HCT116 (cell line): ENCODE measurements around the gene ZNF775. TPM values are rescaled to one million over a fixed set of nuclear protein-coding genes. Genes with fewer than 3 reads are reported as not detected.

Experiments
- ATAC-seq: fragments of 200-7000 bp; cut with Tn5 transposase; 2 replicates; pipeline ENCODE4 v1.9.1; 2020; ENCODE audit warnings: mild to moderate bottlenecking, moderate library complexity
- BruUV-seq: library from RNA; stranded (reverse); fragments of 400-500 nt; replicated peaks from 2 replicates; lab custom pipeline; 2021; lab: Mats Ljungman, UMichigan
- CTCF ChIA-PET: fragments of 300-600 bp; sonication (Branson Sonifier 250); formaldehyde crosslinking; loops from one replicate; lab custom pipeline; 2021; ENCODE audit warnings: antibody characterized with exemption; lab: Charles Lee
- POLR2A ChIA-PET: fragments of 300-600, 350-600 bp; sonication (Branson Sonifier 250); formaldehyde crosslinking; loops from one replicate; lab custom pipeline; 2021; ENCODE audit warnings: antibody characterized with exemption; lab: Charles Lee
- RAD21 ChIA-PET, 2 experiments: fragments of 300-600 bp; sonication (Branson Sonifier 250); formaldehyde crosslinking; loops; one replicate each; lab custom pipeline; 2023; ENCODE audit warnings: low total read pairs in 2 of 2; ENCODE audit not compliant: uncharacterized antibody in 2 of 2, unreplicated experiment in 2 of 2, low non-redundant PET in 1 of 2; lab: Charles Lee
- DNase-seq: peaks from one replicate; pipeline ENCODE4 v3.0.0-alpha.2; 2010; ENCODE audit warnings: low read depth, low spot score
- H2AFZ ChIP-seq: fragments of 200-600 bp; shearing (Covaris generic), sonication (generic); 2 replicates; pipeline ENCODE4 v1.6.1; 2017; ENCODE audit warnings: low read depth, mixed run types, mixed read lengths, antibody characterized with exemption, low read length; ENCODE audit not compliant: poor library complexity, severe bottlenecking
- H3K27ac ChIP-seq: 2 replicates; pipeline ENCODE4 v1.5.1; 2012; ENCODE audit warnings: low read depth, low read length
- H3K27me3 ChIP-seq: fragments of 200-600 bp; sonication (generic); 2 replicates; pipeline ENCODE4 v1.6.1; 2016; ENCODE audit warnings: mixed run types, low read length, mixed read lengths; ENCODE audit not compliant: insufficient read depth
- H3K36me3 ChIP-seq, 2 experiments: fragments of 200-500 bp in 1 of 2; fragments of 200-600 bp in 1 of 2; sonication (Bioruptor generic) in 1 of 2; sonication (generic) in 1 of 2; 2 replicates each; pipeline versions ENCODE4 v1.5.1 to v1.6.1; 2014 to 2016; ENCODE audit warnings: low read length in 2 of 2, inconsistent platforms in 1 of 2, mixed read lengths in 1 of 2, mixed run types in 1 of 2; ENCODE audit not compliant: insufficient read depth in 2 of 2, control insufficient read depth in 1 of 2
- H3K4me1 ChIP-seq, 2 experiments: fragments of 200-600 bp in 1 of 2; sonication (generic) in 1 of 2; 2 replicates each; pipeline versions ENCODE4 v1.5.1 to v1.6.1; 2012 to 2017; ENCODE audit warnings: low read length in 2 of 2, inconsistent platforms in 1 of 2, mild to moderate bottlenecking in 1 of 2, mixed read lengths in 1 of 2, mixed run types in 1 of 2, moderate library complexity in 1 of 2; ENCODE audit not compliant: insufficient read depth in 2 of 2, control insufficient read depth in 1 of 2
- H3K4me2 ChIP-seq: fragments of 200-600 bp; sonication (generic); 2 replicates; pipeline ENCODE4 v1.6.1; 2017; ENCODE audit warnings: mixed run types, low read length, mixed read lengths
- H3K4me3 ChIP-seq, 2 experiments: fragments of 200-600 bp in 1 of 2; sonication (generic) in 1 of 2; replicated peaks in 1 of 2; 2 replicates each; pipeline ENCODE4 v1.5.1; 2011 to 2016; ENCODE audit warnings: low read length in 2 of 2, control low read depth in 1 of 2, low read depth in 1 of 2, mild to moderate bottlenecking in 1 of 2, mixed read lengths in 1 of 2, mixed run types in 1 of 2
- H3K79me2 ChIP-seq: fragments of 200-600 bp; sonication (generic); 2 replicates; pipeline ENCODE4 v1.6.1; 2017; ENCODE audit warnings: mild to moderate bottlenecking, mixed run types, low read length, moderate library complexity, mixed read lengths; ENCODE audit not compliant: insufficient read depth
- H3K9ac ChIP-seq: fragments of 200-600 bp; sonication (generic); 2 replicates; pipeline ENCODE4 v1.6.1; 2016; ENCODE audit warnings: low read length, mixed read lengths
- H3K9me2 ChIP-seq: fragments of 200-600 bp; sonication (generic), shearing (Covaris generic); 2 replicates; pipeline ENCODE4 v1.6.1; 2017; ENCODE audit warnings: mixed run types, mild to moderate bottlenecking, moderate library complexity; ENCODE audit not compliant: insufficient read depth
- H3K9me3 ChIP-seq, 2 experiments: fragments of 200-500 bp in 1 of 2; fragments of 200-600 bp in 1 of 2; sonication (Bioruptor generic) in 1 of 2; sonication (generic) in 1 of 2; 2 replicates each; pipeline ENCODE4 v1.6.1; 2014 to 2017; ENCODE audit warnings: low read length in 2 of 2, mixed read lengths in 2 of 2, inconsistent platforms in 1 of 2, low read depth in 1 of 2, mild to moderate bottlenecking in 1 of 2, mixed run types in 1 of 2, moderate library complexity in 1 of 2; ENCODE audit not compliant: control insufficient read depth in 1 of 2, insufficient read depth in 1 of 2
- H4K20me1 ChIP-seq: fragments of 200-600 bp; sonication (generic), shearing (Covaris generic); 2 replicates; pipeline ENCODE4 v1.6.1; 2017; ENCODE audit warnings: mixed run types, mild to moderate bottlenecking, moderate library complexity; ENCODE audit not compliant: insufficient read depth
- CEBPB ChIP-seq: IDR thresholded peaks from 2 replicates; pipeline ENCODE4 v1.6.1; 2012; ENCODE audit warnings: low read depth
- ELF1 ChIP-seq: IDR thresholded peaks from 2 replicates; pipeline ENCODE4 v1.6.1; 2012; ENCODE audit warnings: low read depth, borderline replicate concordance
- TCF7L2 ChIP-seq: IDR thresholded peaks from 2 replicates; pipeline ENCODE4 v1.7.0; 2011; ENCODE audit warnings: borderline replicate concordance, inconsistent platforms; ENCODE audit not compliant: insufficient read depth, insufficient read length; ENCODE audit errors: extremely low read depth
- YY1 ChIP-seq: IDR thresholded peaks from 2 replicates; pipeline ENCODE4 v1.6.1; 2011; ENCODE audit warnings: low read length, low read depth, moderate library complexity, mild to moderate bottlenecking; ENCODE audit not compliant: insufficient replicate concordance; ENCODE audit errors: extremely low read depth
- ZNF274 ChIP-seq: fragments of 200-500 bp; sonication (Bioruptor generic); IDR thresholded peaks from 2 replicates; pipeline ENCODE4 v1.6.1; 2014; ENCODE audit warnings: mild to moderate bottlenecking, low read depth, low read length, inconsistent platforms
- intact Hi-C: fragments of 100-400 bp; cut with micrococcal nuclease; formaldehyde crosslinking; loops from 2 replicates; pipeline ENCODE4 v1.10.0; 2022
- total RNA-seq: library from RNA; stranded (reverse); gene quantifications from one replicate; pipeline ENCODE4 v1.2.1, GENCODE V29; 2021; ENCODE audit not compliant: unreplicated experiment
- TF ChIP-seq, protein P1 (sequence below): IDR thresholded peaks from 2 replicates; pipeline ENCODE4 v1.6.1; 2012
- TF ChIP-seq, protein P2 (sequence below): IDR thresholded peaks from 2 replicates; pipeline ENCODE4 v1.6.1; 2012; ENCODE audit warnings: low read depth

ZNF775 gene
- total RNA-seq, 1 experiment from 2014 or later, result 4.5 TPM

DNA sequence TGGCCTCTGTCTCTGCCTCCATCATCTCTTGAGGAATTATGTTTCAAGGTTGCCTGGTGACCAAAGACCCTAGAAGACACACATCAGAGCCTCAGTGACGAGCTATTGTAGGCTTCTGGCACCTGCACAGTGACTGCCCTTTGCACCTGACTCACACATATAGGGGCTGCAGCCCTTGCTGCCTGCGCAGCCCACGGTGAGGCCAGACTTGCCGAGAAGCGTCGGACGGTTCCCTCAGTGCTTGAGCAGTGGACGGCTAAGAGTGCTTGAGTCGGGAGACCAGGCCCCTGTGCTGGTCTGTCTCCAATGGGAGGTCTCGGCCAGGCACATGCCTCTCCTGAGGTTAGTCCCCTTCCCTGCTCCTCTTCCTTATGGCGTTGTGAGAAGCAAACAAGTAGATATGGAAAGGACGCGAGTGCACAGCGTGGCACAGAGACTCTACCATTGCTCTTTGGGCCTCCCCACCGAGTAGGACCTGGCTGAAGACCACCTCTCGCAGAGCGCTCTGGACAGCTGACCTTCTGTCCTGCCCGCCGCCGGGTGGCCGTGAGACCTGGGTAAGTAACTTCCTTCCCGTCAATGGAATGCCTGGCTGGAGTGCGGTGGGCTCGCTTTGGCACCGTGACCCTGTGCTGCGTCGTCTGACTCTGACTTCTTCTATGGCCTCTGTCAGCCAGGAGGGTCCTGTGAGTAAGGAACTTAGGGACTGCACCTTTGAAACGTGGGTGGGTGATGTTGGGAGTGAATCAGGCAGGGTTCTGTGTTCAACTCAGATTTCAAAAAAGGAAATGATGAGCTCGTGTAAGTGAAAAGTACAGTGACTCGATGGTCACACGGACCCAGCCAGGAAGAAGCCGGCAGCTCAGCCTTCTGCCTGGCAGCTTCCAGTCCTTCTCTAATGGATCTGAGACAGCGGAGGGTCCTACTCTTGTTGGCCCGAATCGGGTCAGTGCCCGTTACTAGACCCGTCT, 33.7 kb downstream of the ZNF775 start:
- Histone ChIP-seq H3K27me3 (no peaks in the 10 kb centered on the region), H3K36me3 (no peaks in the 10 kb centered on the region), H2AFZ (no peak overlapping the region), H4K20me1 (no peaks in the 10 kb centered on the region), H3K9me3 (no peaks in the 10 kb centered on the region), H3K4me1 (peaks cover 4 to 12% of the 10 kb centered on the region in 2 experiments; a peak in 2 of 4 replicates), H3K4me2 (no peak overlapping the region), H3K4me3 (no peak overlapping the region), H3K27ac (no peak overlapping the region), H3K79me2 (no peaks in the 10 kb centered on the region), H3K9me2 (no peaks in the 10 kb centered on the region), H3K9ac (no peak overlapping the region)
- ChIA-PET RAD21 (no interaction called here), POLR2A (no interaction called here), CTCF (no interaction called here)
- no TSS peak for BruUV-seq
- TF ChIP-seq YY1 (no peak), ELF1 (no peak), ZNF274 (no peak), TCF7L2 (no peak), CEBPB (no peak)
- TF ChIP-seq, protein P1, sequence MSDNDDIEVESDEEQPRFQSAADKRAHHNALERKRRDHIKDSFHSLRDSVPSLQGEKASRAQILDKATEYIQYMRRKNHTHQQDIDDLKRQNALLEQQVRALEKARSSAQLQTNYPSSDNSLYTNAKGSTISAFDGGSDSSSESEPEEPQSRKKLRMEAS, result no peak
- TF ChIP-seq, protein P2, sequence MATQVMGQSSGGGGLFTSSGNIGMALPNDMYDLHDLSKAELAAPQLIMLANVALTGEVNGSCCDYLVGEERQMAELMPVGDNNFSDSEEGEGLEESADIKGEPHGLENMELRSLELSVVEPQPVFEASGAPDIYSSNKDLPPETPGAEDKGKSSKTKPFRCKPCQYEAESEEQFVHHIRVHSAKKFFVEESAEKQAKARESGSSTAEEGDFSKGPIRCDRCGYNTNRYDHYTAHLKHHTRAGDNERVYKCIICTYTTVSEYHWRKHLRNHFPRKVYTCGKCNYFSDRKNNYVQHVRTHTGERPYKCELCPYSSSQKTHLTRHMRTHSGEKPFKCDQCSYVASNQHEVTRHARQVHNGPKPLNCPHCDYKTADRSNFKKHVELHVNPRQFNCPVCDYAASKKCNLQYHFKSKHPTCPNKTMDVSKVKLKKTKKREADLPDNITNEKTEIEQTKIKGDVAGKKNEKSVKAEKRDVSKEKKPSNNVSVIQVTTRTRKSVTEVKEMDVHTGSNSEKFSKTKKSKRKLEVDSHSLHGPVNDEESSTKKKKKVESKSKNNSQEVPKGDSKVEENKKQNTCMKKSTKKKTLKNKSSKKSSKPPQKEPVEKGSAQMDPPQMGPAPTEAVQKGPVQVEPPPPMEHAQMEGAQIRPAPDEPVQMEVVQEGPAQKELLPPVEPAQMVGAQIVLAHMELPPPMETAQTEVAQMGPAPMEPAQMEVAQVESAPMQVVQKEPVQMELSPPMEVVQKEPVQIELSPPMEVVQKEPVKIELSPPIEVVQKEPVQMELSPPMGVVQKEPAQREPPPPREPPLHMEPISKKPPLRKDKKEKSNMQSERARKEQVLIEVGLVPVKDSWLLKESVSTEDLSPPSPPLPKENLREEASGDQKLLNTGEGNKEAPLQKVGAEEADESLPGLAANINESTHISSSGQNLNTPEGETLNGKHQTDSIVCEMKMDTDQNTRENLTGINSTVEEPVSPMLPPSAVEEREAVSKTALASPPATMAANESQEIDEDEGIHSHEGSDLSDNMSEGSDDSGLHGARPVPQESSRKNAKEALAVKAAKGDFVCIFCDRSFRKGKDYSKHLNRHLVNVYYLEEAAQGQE, result no peak
- no peak for DNase-seq
- no peak for ATAC-seq
- intact Hi-C loops, result no loop called here
